Tongue (tissue), 2 donors: ENCODE results near the gene SORL1. TPM values are rescaled to one million over a fixed set of nuclear protein-coding genes. Genes with fewer than 3 reads are reported as not detected.
"Not testable (repeated sequence)": the region's sequence is repeated elsewhere in the genome, so short reads cannot be mapped to it uniquely, and the experiment has no call there.

Experiments
- DNase-seq: peaks from one replicate; pipeline ENCODE4 v3.0.0-alpha.2; 2015
- total RNA-seq: library from RNA; depleted of rRNA; stranded (reverse); fragments of >200 nt; gene quantifications from one replicate; pipeline ENCODE4 v1.2.3, GENCODE V29; 2014

Gene SORL1
- total RNA-seq = 20.8 TPM

GRCh38 chr11:121451986-121452608, at the start of gene SORL1:
TSS of gene SORL1 (plus strand) at chr11:121452314. CDS start at chr11:121452332, 18 bp downstream.
- DNase-seq = peak; percentile 88

- DNase-seq = no peak
Measured at GRCh38 chr11:121405646-121406045, 46.5 kb upstream of the SORL1 start.

- DNase-seq = no peak
Measured at GRCh38 chr11:121406291-121406690, 45.8 kb upstream of the SORL1 start.

- DNase-seq = no peak
Measured at GRCh38 chr11:121408830-121409229, 43.3 kb upstream of the SORL1 start.

- DNase-seq = not testable (repeated sequence)
Measured at GRCh38 chr11:121410041-121410440, 42.1 kb upstream of the SORL1 start.

- DNase-seq = not testable (repeated sequence)
Measured at GRCh38 chr11:121411330-121411729, 40.8 kb upstream of the SORL1 start.

- no peak for DNase-seq
Measured at GRCh38 chr11:121412000-121412587, 40.0 kb upstream of the SORL1 start.

- no peak for DNase-seq
Measured at GRCh38 chr11:121412711-121413415, 39.3 kb upstream of the SORL1 start.

- DNase-seq = no peak
Measured at GRCh38 chr11:121414141-121414913, 37.8 kb upstream of the SORL1 start.

GRCh38 chr11:121415856-121416255, 36.3 kb upstream of the SORL1 start:
- DNase-seq = peak; percentile 25

GRCh38 chr11:121417055-121417551, 35.0 kb upstream of the SORL1 start:
- peak; percentile 96 for DNase-seq

- no peak for DNase-seq
Measured at GRCh38 chr11:121417607-121418006, 34.5 kb upstream of the SORL1 start.

- peak; percentile 94 for DNase-seq
Measured at GRCh38 chr11:121418625-121419114, 33.4 kb upstream of the SORL1 start.

- DNase-seq = no peak
Measured at GRCh38 chr11:121419836-121420235, 32.3 kb upstream of the SORL1 start.

- no peak for DNase-seq
Measured at GRCh38 chr11:121420398-121420797, 31.7 kb upstream of the SORL1 start.

GRCh38 chr11:121421149-121421901, 30.8 kb upstream of the SORL1 start:
- DNase-seq = no peak

GRCh38 chr11:121422675-121423074, 29.4 kb upstream of the SORL1 start:
- no peak for DNase-seq

- DNase-seq = no peak
Measured at GRCh38 chr11:121425828-121426227, 26.3 kb upstream of the SORL1 start.

GRCh38 chr11:121426476-121427399, 25.4 kb upstream of the SORL1 start:
- DNase-seq = peak; percentile 31

GRCh38 chr11:121427400-121427744, 24.7 kb upstream of the SORL1 start:
- no peak for DNase-seq

GRCh38 chr11:121429556-121429955, 22.6 kb upstream of the SORL1 start:
- DNase-seq = no peak
